GM10847 (cell line): ENCODE data around the gene HTRA1.

Experiments
- POLR2A ChIP-seq: IDR thresholded peaks from 2 replicates; pipeline ENCODE4 v1.6.1; 2011; ENCODE audit not compliant: insufficient read length; ENCODE audit errors: extremely low read depth

The HTRA1 gene

DNA sequence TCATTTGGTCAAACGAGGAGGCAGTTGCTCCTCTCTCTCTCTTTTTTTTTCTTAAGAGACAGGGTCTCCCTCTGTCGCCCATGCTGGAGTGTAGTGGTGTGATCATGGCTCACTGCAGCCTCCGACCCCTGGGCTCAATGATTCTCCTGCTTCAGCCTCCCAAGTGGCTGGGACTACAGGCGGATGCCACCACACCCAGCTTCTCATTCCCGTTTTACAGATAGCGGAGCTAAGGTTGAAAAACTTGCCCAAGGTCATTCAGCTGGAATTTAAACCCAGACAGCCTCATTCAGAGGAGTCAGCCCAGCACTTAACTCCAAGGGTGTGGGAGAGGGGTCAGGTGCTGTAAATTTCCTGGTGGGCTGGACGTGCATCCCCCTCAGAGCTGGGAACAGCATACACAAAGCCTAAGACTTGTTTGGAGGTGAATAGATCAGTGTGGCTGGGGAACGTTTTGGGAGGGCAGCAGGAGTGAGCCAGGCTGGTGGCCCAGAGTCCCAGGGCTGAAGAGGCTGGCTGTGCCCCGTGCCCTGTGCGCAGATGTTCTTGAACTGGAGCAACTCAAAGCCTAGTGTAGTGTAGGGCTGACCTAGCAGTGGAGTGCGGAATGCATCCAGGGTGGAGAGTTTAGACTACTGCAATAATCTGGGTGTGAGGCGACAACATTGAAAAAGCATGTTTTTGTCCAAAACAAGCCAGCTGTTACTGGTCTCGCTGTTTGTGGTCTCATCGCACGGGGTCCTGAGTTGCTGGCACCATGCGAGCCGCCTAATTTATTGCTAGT, 2.3 kb downstream of the HTRA1 start:
- no peak for TF ChIP-seq POLR2A

DNA sequence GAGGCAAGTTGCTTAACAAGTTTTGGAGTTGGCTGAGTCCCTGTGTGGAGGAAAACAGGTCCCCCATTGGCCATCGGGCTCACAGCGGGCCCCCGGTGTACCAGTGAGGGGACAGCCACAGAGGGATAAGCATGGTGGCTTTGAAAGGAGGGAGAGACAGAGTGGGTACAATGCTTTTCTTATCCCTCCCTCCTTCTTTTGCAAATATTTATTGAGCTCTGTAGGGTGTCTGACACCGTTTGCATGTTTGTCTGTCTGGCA, 2.8 kb downstream of the HTRA1 start:
- no peak for TF ChIP-seq POLR2A

DNA sequence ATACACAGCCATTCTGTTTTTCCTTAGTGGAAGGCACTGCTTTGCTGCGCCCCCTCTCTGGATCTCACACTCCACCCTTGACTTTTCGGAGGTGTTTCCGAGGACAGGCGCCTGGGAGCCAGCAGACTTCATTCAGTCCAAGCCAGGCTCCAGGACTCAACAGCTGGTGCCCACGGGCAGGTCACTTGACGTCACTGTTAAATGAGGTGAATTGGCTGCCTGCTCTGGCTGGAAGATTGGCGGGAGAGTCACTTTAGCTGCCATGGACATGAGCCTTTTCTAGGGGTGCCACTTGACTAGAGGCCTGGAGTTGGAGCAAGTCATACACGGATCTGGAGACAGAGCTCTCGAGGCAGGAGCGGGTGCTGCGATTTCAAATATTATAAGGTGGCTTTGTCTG, 3.2 kb downstream of the HTRA1 start:
- no peak for TF ChIP-seq POLR2A

DNA sequence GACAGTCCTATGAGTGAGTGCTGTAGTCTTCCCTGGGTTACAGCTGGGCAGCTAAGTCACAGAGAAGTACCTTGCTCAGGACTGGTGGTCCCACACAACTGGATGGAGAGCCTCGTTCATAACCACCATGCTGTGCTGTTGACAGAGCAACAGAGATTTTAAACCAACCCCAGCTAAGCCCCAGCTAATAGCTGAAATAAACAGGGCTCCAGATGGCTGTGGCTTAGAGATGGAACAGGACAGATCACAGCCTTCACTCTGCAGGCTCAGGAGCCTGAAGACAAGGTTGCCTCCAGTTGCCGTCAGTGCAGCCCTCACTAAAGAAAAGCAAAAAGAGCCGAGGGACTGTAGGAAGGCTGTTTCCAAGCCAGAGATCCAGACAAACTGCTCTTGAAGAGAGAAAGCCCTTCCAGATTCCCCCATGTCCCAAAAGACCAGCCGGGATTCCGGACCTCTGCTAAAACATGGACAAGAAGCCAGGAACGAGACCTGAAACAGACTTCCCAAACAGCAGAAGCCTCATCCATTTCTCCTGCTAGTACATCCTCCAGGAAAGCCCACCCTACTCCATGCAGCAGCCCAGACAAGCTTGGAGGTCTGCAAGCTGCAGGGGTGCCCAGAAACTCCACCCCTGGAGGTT, 4.2 kb downstream of the HTRA1 start:
- TF ChIP-seq POLR2A: no peak

DNA sequence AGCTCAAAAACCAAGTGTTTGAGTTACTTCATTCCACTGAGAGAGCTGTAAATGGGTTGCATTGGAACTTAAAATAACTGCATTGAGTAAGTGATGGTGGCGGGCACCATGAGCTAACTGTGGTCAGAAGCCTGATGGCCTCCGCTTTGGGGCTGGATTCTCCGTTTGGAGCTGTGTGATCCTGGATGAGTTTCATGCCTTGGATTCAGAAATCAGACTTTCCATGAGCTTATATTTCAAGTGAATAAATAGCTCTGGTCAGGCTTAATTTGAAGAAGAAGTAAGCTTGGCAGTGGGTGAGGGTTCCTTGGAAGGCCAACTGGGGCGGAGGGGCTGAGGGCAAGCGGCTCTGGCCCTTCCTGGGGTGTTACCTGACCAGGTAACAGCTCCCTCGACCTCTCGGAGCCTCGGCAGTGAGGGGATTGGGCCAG, 5.6 kb downstream of the HTRA1 start:
- no peak for TF ChIP-seq POLR2A

DNA sequence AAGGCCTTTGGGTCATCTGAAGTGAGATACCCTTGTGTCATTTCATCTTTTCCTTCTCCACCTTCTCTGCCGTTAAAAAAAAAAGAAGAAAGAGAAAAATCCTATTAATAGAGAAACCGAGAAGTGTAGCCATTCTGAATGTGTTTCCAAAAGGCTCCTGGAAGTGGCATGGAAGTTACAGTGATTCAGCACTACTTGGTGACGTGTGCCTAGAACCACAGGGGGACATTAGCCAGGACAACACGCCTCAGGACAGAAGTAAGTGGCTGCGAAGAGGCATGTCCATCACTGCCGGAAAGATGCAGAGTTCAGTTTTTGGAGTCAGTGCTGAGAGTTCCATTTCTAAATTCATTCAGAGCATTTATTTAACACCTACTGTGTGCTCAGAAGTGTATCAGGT, 6.3 kb downstream of the HTRA1 start:
- no peak for TF ChIP-seq POLR2A

DNA sequence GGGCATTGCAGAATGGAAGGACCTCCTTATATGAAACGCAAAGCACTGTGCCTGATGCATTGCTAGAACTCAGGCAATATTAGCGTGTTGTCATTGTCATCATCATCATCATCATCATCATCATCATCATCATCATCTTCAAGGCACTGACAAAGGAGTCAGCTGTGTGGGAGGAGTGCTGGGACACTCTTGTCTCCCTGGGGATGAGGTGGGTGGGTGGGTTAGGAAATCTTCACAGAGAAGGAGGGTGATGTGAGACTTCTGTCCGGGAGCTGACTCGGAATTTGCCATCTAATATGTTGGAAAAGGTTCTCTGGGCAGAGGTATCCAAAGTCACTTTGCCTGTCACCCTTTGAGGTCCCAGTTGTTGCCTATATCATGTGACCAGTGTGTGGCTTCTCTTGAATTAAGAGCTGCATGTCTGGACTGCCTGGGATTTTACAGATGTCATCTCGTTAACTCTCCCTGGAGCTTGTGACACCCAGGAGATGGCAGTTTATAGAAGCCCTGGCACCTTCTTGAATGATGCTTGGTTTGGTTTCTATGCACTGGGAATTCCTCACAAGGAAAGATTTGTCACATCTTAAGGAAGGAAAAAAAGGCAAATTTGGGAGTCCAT, 7.1 kb downstream of the HTRA1 start:
- TF ChIP-seq POLR2A: no peak

DNA sequence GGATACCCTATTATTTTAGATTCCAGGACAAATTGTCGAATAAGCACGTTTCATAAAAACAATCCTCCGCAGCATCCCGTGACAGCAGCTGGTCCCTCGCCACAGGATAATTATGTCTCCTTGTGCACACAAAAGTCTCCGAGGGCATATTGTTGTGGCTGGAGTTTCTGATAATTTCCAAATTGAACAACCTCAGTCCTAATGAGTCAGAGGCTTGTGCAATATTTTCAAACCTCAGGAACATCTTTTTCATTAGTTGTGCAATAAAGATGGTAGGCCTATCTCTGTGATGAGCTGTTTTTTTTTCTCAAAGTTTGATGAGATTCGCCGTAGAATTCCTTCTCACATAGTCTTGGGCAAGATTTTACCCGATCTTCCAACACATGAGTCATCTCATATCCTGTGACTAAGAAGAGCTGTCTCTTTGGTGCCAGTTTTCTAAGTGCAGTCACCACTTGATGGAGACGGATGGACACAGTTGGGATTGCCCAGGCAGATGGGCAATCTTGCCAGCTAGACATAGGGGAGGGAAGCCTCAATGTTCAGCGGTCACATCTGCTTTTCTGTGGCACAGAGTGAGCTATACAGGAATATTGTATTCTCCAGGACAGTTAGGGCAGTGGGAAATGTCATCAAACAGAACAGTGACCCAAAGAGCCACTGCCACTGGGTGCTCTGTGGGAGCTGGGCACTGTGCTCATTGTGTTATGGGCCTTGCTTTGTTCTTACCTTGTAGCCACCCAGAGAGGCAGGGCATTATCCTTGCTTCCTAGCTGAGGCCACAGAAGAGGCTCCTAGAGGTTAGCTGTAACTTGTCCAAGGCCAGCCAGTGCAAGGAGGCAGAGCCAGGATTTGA, 7.8 kb downstream of the HTRA1 start:
- no peak for TF ChIP-seq POLR2A

DNA sequence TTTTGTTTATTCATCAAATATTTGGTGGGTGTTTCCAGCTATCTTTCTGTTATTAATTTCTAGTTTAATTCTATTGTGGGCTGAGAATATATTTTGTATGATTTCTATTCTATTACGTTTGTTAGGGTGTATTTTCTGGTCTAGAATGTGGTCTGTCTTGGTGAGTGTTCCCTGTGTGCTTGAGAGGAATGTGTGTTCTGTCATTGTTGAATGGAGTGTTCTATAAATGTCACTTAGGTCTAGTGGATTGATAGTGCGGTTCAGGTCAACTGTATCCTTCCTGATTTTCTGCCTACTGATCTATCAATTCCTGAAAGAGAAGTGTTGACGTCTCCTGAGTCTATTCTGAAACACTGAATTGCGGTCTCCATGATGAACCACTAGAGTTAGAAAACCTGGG, 8.5 kb downstream of the HTRA1 start:
- no peak for TF ChIP-seq POLR2A

DNA sequence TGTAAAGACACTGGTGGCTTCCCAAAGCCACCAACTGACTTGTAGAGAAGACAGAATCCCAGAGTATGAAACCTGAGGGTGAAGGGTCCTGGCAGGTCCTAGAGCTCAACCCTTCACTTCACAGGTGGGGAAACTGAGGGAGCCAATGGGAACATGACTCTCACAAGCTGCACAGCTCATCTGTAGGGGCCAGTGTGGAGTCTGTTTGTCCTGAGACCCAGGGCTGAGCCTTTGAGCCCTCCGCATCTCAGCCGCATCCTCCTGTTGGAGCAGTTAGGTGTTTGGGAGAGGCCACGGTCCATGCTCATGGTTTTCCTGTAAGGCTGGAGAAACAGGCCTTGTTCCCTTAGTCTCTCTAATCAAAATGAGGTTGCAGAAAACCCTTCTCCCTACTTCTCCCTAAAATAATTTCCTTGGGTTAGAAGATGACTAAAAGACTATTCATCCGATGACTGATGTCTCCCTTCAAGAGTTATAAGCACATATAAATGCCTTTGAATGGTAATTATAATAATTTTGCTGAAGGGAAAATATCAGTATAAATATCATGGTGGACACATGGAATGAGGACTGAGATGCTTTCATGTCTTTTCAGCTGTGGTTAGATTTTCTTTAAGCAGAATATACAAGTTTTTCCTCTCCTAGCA, 10.3 kb downstream of the HTRA1 start:
- TF ChIP-seq POLR2A: no peak

DNA sequence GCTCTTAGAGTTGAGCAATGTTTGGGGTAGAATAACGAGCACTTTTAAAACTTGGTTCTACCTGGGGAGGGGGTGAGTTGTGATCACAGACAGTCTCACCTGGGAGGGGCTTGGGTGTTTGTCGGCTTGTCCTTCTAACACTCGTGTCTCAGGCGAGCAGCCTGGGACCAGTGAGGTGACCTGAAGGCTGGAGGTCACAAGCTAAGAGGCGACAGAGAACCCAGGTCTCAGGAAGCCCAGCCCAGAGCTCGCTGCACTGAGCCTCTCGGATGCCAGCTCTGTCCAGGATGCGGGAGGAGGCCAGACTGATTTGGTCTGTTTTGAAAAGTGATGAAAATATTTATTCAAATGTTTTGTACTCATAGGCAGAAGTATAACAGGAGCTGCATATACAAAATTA, 11.8 kb downstream of the HTRA1 start:
- TF ChIP-seq POLR2A: no peak

DNA sequence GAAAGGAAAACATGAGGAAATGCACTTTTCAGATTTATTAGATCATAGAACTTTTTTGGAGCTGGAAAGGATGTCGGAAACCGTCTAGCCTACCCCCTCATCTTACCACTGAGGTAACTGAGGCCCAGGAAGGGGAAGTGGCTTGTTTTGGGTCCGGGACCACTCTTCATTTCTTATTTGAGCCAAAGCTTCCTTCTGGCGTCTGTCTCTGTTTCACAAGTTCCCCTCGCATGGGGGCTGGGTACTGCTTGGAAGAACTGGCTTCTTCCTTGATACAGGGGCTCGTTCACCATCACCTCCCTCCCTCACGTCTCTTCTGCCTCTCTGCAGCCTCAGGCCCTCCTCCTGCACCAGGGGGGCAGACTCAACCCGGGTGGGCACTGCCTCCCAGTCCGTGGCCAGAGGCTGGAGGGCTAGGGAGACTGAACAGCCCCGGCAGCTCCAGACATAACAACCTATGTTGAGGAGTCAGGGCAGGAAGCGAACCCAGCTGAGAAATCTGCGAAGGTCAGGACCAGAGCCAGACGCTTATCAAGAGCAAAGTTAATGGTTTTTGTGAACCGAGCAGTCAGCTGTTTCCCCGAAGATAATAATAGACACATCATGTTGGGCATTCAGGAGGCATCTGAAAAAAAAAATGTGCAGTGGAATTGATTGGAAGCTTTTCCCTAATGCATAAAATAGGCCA, 12.9 kb downstream of the HTRA1 start:
- no peak for TF ChIP-seq POLR2A

DNA sequence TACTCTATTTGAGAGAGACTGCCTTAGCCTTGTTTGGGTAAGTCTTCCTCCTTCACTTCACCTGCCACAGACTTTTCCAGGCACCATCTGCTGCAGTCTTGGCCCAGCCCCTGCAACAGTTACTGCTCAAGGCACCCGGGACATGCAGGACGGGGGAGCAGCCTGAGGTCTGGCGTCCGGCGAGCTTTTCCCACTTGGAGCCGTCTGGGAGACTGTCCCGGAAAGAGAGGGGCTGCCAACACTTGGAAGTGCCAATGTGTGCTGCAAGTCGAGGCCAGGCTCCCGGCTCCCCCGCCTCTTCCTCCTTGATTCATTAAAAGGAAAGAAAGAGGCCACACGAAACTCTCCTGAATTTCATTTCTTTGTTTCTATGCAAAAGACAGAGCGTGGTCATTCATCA, 13.7 kb downstream of the HTRA1 start:
- no peak for TF ChIP-seq POLR2A

DNA sequence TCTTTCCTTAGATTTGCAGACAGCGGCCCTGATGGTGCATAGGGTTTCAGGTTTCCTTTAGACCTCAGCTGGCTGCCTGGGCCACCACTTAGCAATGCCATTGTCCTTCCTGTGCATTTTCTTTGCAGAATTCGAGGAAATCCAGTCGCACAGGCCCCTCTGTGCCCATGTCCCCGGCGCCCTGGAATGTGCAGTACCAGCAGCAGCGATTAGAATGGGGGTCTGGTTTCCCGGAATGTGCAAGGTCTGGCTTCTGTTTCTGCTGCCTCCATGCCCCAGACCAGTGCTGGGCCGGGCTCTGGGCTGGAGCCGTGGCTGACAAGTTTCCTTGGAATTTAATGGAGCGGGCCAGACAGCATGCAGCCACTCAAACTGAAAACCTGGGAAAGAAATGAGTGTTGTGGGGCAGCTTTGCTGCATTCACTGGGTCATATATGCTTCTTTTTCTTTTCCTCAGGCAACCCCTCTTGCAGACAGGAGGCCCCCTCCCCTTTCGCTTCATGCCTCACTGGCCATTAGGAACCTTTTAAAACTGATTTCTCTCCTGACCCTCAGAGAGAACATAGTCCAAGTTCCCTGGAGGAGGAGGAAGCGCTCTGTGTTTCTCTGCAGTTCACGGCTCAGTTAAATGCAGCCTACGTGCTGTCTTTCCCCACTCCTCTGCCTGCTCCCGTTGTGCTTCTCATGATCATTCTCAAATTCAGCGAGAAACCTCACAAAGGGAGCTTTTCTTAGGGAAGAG, 14.4 kb downstream of the HTRA1 start:
- TF ChIP-seq POLR2A: no peak
